Mucosa of rectum (tissue), 2 donors: ENCODE data around the gene STX7.

ENCODE experiments used
- H3K27ac ChIP-seq, 2 donors: one replicate each; pipeline ENCODE4 v1.7.0; 2013; ENCODE audit warnings: inconsistent platforms in 2 of 2, low read depth in 2 of 2, low read length in 2 of 2
- H3K27me3 ChIP-seq, 2 donors: one replicate each; pipeline ENCODE4 v1.7.0; 2013; ENCODE audit warnings: low read length in 2 of 2; ENCODE audit not compliant: control insufficient read depth in 2 of 2, insufficient read depth in 2 of 2
- H3K36me3 ChIP-seq, 2 donors: one replicate each; pipeline ENCODE4 v1.7.0; 2013; ENCODE audit warnings: low read length in 2 of 2; ENCODE audit not compliant: control insufficient read depth in 2 of 2, insufficient read depth in 2 of 2
- H3K4me1 ChIP-seq, 2 donors: one replicate each; pipeline ENCODE4 v1.7.0; 2013; ENCODE audit warnings: low read length in 2 of 2, mild to moderate bottlenecking in 1 of 2; ENCODE audit not compliant: control insufficient read depth in 2 of 2, insufficient read depth in 2 of 2
- H3K4me3 ChIP-seq, 2 donors: one replicate each; pipeline ENCODE4 v1.7.0; 2013; ENCODE audit warnings: low read length in 2 of 2
- H3K9ac ChIP-seq, 2 donors: one replicate each; pipeline ENCODE4 v1.7.0; 2013; ENCODE audit warnings: low read length in 2 of 2, low read depth in 1 of 2, mild to moderate bottlenecking in 1 of 2
- H3K9me3 ChIP-seq, 2 donors: one replicate each; pipeline ENCODE4 v1.7.0; 2013; ENCODE audit warnings: low read length in 2 of 2; ENCODE audit not compliant: control insufficient read depth in 2 of 2
- donor health status: healthy.
- donor health status: Normal muscosa, but diverticular disease.

The STX7 gene

DNA sequence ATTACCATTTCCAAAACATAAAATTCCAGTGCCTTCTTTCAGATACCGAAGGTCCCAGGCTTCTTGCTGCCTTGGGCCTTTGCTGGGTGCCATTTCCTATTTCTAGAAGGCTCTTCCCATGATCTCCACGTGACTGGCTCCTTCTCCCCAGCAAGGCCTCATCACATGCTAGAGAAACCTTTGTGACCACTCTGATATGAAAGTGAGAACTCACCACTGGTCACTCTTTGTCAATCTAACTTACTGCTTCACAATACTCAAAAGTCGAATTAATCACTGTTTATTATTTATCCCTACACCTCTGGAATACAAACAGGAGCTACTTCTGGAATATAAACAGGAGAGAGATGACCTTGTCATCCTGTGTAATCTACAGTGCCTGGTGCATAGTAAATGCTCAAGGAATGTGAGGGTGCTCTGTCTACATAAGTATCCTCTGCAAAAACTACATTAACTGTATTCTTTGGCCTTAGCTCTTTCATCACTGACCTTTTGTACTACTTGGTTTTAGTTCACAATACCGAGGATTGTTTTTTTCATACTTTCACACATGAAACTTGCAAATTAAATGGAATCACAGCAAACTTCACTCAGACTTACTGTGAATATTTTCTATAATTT is 1.6 kb downstream of the STX7 start:
- H3K27me3 ChIP-seq, result no peaks in the 10 kb centered on the region
- H3K9me3 ChIP-seq, result no peaks in the 10 kb centered on the region
- peaks cover 10 to 19% of the 10 kb centered on the region in 2 donors for H3K4me1 ChIP-seq
- H3K36me3 ChIP-seq, result peaks cover 0 to 8% of the 10 kb centered on the region in 2 donors
- H3K4me3 ChIP-seq, result peak overlapping the region; percentile 91 to 98
- H3K9ac ChIP-seq, result peak overlapping the region in 1 of 2 donors; percentile 75
- peak overlapping the region; percentile 10 to 26 for H3K27ac ChIP-seq

- no peak overlapping the region for H3K27ac ChIP-seq
- peaks cover 7 to 15% of the 10 kb centered on the region in 2 donors for H3K4me1 ChIP-seq
- no peaks in the 10 kb centered on the region for H3K27me3 ChIP-seq
- no peak overlapping the region for H3K4me3 ChIP-seq
- peaks cover 0 to 14% of the 10 kb centered on the region in 2 donors for H3K36me3 ChIP-seq
- H3K9me3 ChIP-seq, result no peaks in the 10 kb centered on the region
- no peak overlapping the region for H3K9ac ChIP-seq
These were observed 5.8 kb downstream of the STX7 start for GRCh38 chr6:132506869-132507808.

GRCh38 chr6:132506461-132506860 is 6.5 kb downstream of the STX7 start:
- H3K9ac ChIP-seq, result no peak overlapping the region
- no peak overlapping the region for H3K4me3 ChIP-seq
- H3K27me3 ChIP-seq, result no peaks in the 10 kb centered on the region
- peaks cover 7 to 11% of the 10 kb centered on the region in 2 donors for H3K4me1 ChIP-seq
- no peak overlapping the region for H3K27ac ChIP-seq
- no peaks in the 10 kb centered on the region for H3K9me3 ChIP-seq
- H3K36me3 ChIP-seq, result peaks cover 4 to 21% of the 10 kb centered on the region in 2 donors

DNA sequence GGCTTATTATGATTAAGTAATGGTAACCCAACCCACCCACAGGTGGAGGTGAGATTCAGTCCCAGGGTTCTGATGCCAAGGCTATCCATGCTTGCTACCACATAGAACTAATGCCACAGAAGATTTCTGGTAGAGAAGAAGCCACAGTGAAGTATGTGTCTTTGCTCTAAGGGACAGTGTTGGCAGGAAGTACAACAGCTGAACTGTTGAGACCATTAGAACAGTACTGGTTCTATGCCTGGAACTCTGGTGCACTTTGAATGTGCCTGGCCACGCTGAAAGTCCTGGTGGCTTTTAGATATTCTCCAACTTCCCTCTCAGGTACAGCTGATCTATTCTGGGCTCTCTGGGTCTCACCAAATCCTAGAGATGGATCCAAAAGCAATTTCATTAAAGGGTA is 7.8 kb downstream of the STX7 start:
- peaks cover 2 to 4% of the 10 kb centered on the region in 2 donors for H3K4me1 ChIP-seq
- H3K36me3 ChIP-seq, result peaks cover 10 to 27% of the 10 kb centered on the region in 2 donors
- H3K9me3 ChIP-seq, result no peaks in the 10 kb centered on the region
- H3K27me3 ChIP-seq, result no peaks in the 10 kb centered on the region
- H3K4me3 ChIP-seq, result no peak overlapping the region
- H3K9ac ChIP-seq, result no peak overlapping the region
- no peak overlapping the region for H3K27ac ChIP-seq

GRCh38 chr6:132504757-132505156 is 8.2 kb downstream of the STX7 start:
- no peak overlapping the region for H3K4me3 ChIP-seq
- H3K36me3 ChIP-seq, result peaks cover 12 to 31% of the 10 kb centered on the region in 2 donors
- H3K4me1 ChIP-seq, result peaks cover 0 to 4% of the 10 kb centered on the region in 2 donors
- H3K27me3 ChIP-seq, result no peaks in the 10 kb centered on the region
- no peak overlapping the region for H3K27ac ChIP-seq
- no peak overlapping the region for H3K9ac ChIP-seq
- H3K9me3 ChIP-seq, result no peaks in the 10 kb centered on the region

DNA sequence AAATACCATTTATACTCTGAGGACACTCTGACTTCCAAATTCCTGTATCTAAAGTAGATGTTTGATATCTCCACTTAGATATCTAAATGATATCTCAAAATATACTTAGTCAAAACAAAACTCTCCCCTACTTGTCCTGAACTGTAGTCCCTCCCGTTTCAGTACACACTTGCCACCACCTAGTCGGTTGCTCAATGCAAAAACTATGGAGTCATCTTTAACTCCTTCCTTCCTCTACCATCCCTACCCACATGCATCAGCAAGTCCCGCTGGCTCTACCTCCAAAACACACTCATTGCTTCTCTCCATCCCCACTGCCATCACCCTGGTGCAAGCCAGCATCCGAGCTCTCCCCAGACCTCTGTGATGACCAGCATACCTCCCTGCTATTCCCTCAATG is 13.2 kb downstream of the STX7 start:
- Histone ChIP-seq H3K4me3 (no peak overlapping the region), H3K36me3 (peaks cover 29% of the 10 kb centered on the region in 2 donors), H3K9ac (no peak overlapping the region), H3K4me1 (peaks cover 3 to 4% of the 10 kb centered on the region in 2 donors), H3K9me3 (no peaks in the 10 kb centered on the region), H3K27ac (no peak overlapping the region), H3K27me3 (no peaks in the 10 kb centered on the region)

- Histone ChIP-seq H3K27ac (no peak overlapping the region), H3K9me3 (no peaks in the 10 kb centered on the region), H3K27me3 (no peaks in the 10 kb centered on the region), H3K4me1 (peaks cover 2 to 3% of the 10 kb centered on the region in 2 donors), H3K9ac (no peak overlapping the region), H3K4me3 (no peak overlapping the region), H3K36me3 (peaks cover 29% of the 10 kb centered on the region in 2 donors)
These were observed 14.3 kb downstream of the STX7 start for GRCh38 chr6:132498638-132499037.

DNA sequence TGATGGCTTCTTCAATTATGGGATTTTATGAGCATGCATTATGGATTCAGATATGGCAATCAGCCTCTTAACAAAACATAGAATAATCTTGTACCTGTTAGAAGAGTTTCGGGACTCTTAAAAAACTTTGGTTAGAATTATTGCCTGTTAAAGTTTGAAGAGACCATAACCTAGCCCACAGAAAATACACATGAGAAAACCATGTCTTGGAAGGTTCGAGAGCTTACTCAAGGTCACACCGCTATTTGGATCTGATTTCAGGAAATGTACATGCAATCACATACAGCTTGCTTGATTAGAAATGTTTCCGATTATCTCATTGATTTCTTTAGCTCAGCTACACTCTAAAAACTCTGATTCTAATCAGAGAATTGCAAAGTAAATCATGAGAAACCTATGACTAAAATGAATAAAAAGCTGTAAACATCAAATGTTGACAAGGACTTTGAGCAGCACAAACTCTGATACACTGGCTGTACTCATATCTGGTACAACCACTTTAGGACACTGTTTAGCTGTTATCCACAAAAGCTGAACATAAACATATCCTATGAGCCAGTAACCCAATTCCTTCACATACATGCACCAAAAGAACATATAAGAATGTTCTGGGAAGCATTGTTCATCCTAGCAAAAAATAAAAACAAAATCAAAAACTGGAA is 16.3 kb downstream of the STX7 start:
- peaks cover 21 to 26% of the 10 kb centered on the region in 2 donors for H3K36me3 ChIP-seq
- no peak overlapping the region for H3K4me3 ChIP-seq
- H3K27me3 ChIP-seq, result no peaks in the 10 kb centered on the region
- no peak overlapping the region for H3K9ac ChIP-seq
- H3K27ac ChIP-seq, result no peak overlapping the region
- no peaks in the 10 kb centered on the region for H3K9me3 ChIP-seq
- H3K4me1 ChIP-seq, result peaks cover 2 to 3% of the 10 kb centered on the region in 2 donors

DNA sequence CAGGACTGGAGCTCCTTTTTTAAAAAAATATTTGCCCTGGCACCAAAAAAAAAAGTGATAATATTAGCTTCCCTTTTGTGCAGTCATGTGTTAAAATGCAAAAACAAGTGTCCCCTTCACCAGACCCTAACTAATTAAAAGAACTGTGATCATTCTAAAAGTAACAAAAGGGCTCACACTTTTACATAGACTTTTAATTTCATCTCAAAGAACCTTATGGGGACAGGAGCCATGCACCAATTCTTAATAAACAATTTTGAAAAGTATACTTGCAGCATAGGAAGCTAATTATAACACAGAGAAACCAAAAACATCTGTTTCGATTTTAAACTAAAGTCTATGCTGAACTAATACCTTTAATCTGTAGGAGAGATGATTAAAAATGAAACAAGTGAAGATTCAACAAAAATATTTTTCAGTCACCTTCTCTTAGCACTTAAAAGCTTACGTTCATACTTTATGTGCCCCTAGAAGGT is 17.3 kb downstream of the STX7 start:
- Histone ChIP-seq H3K27ac (no peak overlapping the region), H3K4me1 (peaks cover 2 to 3% of the 10 kb centered on the region in 2 donors), H3K36me3 (peaks cover 13 to 20% of the 10 kb centered on the region in 2 donors)

More for the DNA sequence above, 17.3 kb downstream of the STX7 start:
- Histone ChIP-seq H3K9me3 (no peaks in the 10 kb centered on the region), H3K9ac (no peak overlapping the region), H3K27me3 (no peaks in the 10 kb centered on the region), H3K4me3 (no peak overlapping the region)
